Measurements from ENCODE around the gene MED12L. TPM values are rescaled to one million over a fixed set of nuclear protein-coding genes. Genes with fewer than 3 reads are reported as not detected.

The MED12L gene
- polyA plus RNA-seq, 1 donor from 2014 or later = 28.5 TPM

GRCh38 chr3:151402349-151402748, 316.9 kb downstream of the MED12L start:
- Histone ChIP-seq H3K4me3 (ENCODE audit: low read length) (no peak overlapping the region), H2AFZ (ENCODE audit: low read depth, low read length) (no peak overlapping the region), H3F3A (ENCODE audit: insufficient read depth, low read length, poor library complexity, severe bottlenecking) (no peaks in the 10 kb centered on the region), H4K20me1 (ENCODE audit: insufficient read depth) (no peaks in the 10 kb centered on the region), H3K27me3 (ENCODE audit: insufficient read depth, low read depth, low read length) (no peaks in the 10 kb centered on the region), H3K36me3 (ENCODE audit: insufficient read depth, low read length) (peaks cover 14% of the 10 kb centered on the region), H3K79me2 (replicated peaks; ENCODE audit: insufficient read depth, low read length) (no peaks in the 10 kb centered on the region), H3K9ac (ENCODE audit: low read length) (no peak overlapping the region), H3K27ac (ENCODE audit: low read length) (no peak overlapping the region), H3K9me3 (ENCODE audit: low read length) (no peaks in the 10 kb centered on the region), H3K9me2 (ENCODE audit: insufficient read depth, low read length) (no peaks in the 10 kb centered on the region), H3K4me2 (ENCODE audit: low read length) (no peak overlapping the region)
- TF ChIP-seq MXI1 (conservative IDR thresholded peaks at IDR 0.05; ENCODE audit: poor library complexity, severe bottlenecking) (no peak), EP300 (conservative IDR thresholded peaks at IDR 0.05; ENCODE audit: poor library complexity, severe bottlenecking) (no peak), TAF1 (IDR thresholded peaks at IDR 0.05; ENCODE audit: low read depth) (no peak), RAD21 (conservative IDR thresholded peaks at IDR 0.05) (no peak), SMC3 (conservative IDR thresholded peaks at IDR 0.05; ENCODE audit: poor library complexity) (no peak)

- no peak overlapping the region for H3K4me2 ChIP-seq (ENCODE audit: low read length)
- H3K27me3 ChIP-seq (ENCODE audit: insufficient read depth, low read depth, low read length) = no peaks in the 10 kb centered on the region
- TF ChIP-seq EP300 (conservative IDR thresholded peaks at IDR 0.05; ENCODE audit: poor library complexity, severe bottlenecking) = no peak
- H4K20me1 ChIP-seq (ENCODE audit: insufficient read depth) = no peaks in the 10 kb centered on the region
- H3K9me2 ChIP-seq (ENCODE audit: insufficient read depth, low read length) = no peaks in the 10 kb centered on the region
- H3K27ac ChIP-seq (ENCODE audit: low read length) = no peak overlapping the region
- peaks cover 13% of the 10 kb centered on the region for H3K36me3 ChIP-seq (ENCODE audit: insufficient read depth, low read length)
- no peak overlapping the region for H3K9ac ChIP-seq (ENCODE audit: low read length)
- no peaks in the 10 kb centered on the region for H3K79me2 ChIP-seq (replicated peaks; ENCODE audit: insufficient read depth, low read length)
- H2AFZ ChIP-seq (ENCODE audit: low read depth, low read length) = no peak overlapping the region
- H3K9me3 ChIP-seq (ENCODE audit: low read length) = no peaks in the 10 kb centered on the region
- H3F3A ChIP-seq (ENCODE audit: insufficient read depth, low read length, poor library complexity, severe bottlenecking) = no peaks in the 10 kb centered on the region
- no peak overlapping the region for H3K4me3 ChIP-seq (ENCODE audit: low read length)
Observed at GRCh38 chr3:151403246-151403645, 317.8 kb downstream of the MED12L start.

GRCh38 chr3:151404316-151404715, 318.9 kb downstream of the MED12L start:
- Histone ChIP-seq H4K20me1 (ENCODE audit: insufficient read depth) (no peaks in the 10 kb centered on the region), H3K9me2 (ENCODE audit: insufficient read depth, low read length) (no peaks in the 10 kb centered on the region), H3K4me3 (ENCODE audit: low read length) (no peak overlapping the region), H3K9ac (ENCODE audit: low read length) (no peak overlapping the region), H3F3A (ENCODE audit: insufficient read depth, low read length, poor library complexity, severe bottlenecking) (no peaks in the 10 kb centered on the region), H3K79me2 (replicated peaks; ENCODE audit: insufficient read depth, low read length) (no peaks in the 10 kb centered on the region), H3K4me2 (ENCODE audit: low read length) (no peak overlapping the region), H3K36me3 (ENCODE audit: insufficient read depth, low read length) (peaks cover 10% of the 10 kb centered on the region), H2AFZ (ENCODE audit: low read depth, low read length) (no peak overlapping the region), H3K9me3 (ENCODE audit: low read length) (no peaks in the 10 kb centered on the region), H3K27me3 (ENCODE audit: insufficient read depth, low read depth, low read length) (no peaks in the 10 kb centered on the region), H3K27ac (ENCODE audit: low read length) (no peak overlapping the region)
- TF ChIP-seq POLR2AphosphoS5 (IDR thresholded peaks at IDR 0.05) (no peak), MXI1 (conservative IDR thresholded peaks at IDR 0.05; ENCODE audit: poor library complexity, severe bottlenecking) (no peak)

GRCh38 chr3:151407928-151408327, 322.5 kb downstream of the MED12L start:
- TF ChIP-seq MXI1 (conservative IDR thresholded peaks at IDR 0.05; ENCODE audit: poor library complexity, severe bottlenecking) = no peak
- no peak for TF ChIP-seq POLR2AphosphoS5 (IDR thresholded peaks at IDR 0.05)
- TF ChIP-seq RAD21 (conservative IDR thresholded peaks at IDR 0.05) = no peak
- TF ChIP-seq TAF1 (IDR thresholded peaks at IDR 0.05; ENCODE audit: low read depth) = no peak
- TF ChIP-seq CTCF (IDR thresholded peaks at IDR 0.05; ENCODE audit: poor library complexity, severe bottlenecking) = no peak
- no peak for TF ChIP-seq SMC3 (conservative IDR thresholded peaks at IDR 0.05; ENCODE audit: poor library complexity)
- no peak for TF ChIP-seq EP300 (conservative IDR thresholded peaks at IDR 0.05; ENCODE audit: poor library complexity, severe bottlenecking)
- no peak for TF ChIP-seq EZH2 (IDR thresholded peaks at IDR 0.05; ENCODE audit: borderline replicate concordance, insufficient read depth, low read length, poor library complexity, severe bottlenecking)
- TF ChIP-seq REST (IDR thresholded peaks at IDR 0.05; ENCODE audit: borderline replicate concordance) = no peak
- no peaks in the 10 kb centered on the region for H3K9me3 ChIP-seq (ENCODE audit: low read length)

More at GRCh38 chr3:151407928-151408327, 322.5 kb downstream of the MED12L start:
- Histone ChIP-seq H3K27me3 (ENCODE audit: insufficient read depth, low read depth, low read length) (no peaks in the 10 kb centered on the region), H3K27ac (ENCODE audit: low read length) (no peak overlapping the region), H3K4me3 (ENCODE audit: low read length) (no peak overlapping the region), H3F3A (ENCODE audit: insufficient read depth, low read length, poor library complexity, severe bottlenecking) (no peaks in the 10 kb centered on the region), H4K20me1 (ENCODE audit: insufficient read depth) (no peaks in the 10 kb centered on the region), H2AFZ (ENCODE audit: low read depth, low read length) (no peak overlapping the region), H3K9ac (ENCODE audit: low read length) (no peak overlapping the region), H3K9me2 (ENCODE audit: insufficient read depth, low read length) (no peaks in the 10 kb centered on the region), H3K4me2 (ENCODE audit: low read length) (no peak overlapping the region), H3K79me2 (replicated peaks; ENCODE audit: insufficient read depth, low read length) (no peaks in the 10 kb centered on the region), H3K36me3 (ENCODE audit: insufficient read depth, low read length) (peaks cover 4% of the 10 kb centered on the region)
